ENCODE measurements around the gene B4GALT1.

B4GALT1 gene

GRCh38 chr9:33135470-33135958, 31.6 kb downstream of the B4GALT1 start:
- no peak overlapping the region for H3K4me3 Mint-ChIP-seq
- no peak for DNase-seq
- no peak for TF ChIP-seq CTCF (IDR thresholded peaks at IDR 0.05)
- H3K36me3 Mint-ChIP-seq (ENCODE audit: low read depth): peaks cover 15% of the 10 kb centered on the region
- H3K9me3 Mint-ChIP-seq: no peaks in the 10 kb centered on the region
- no peak overlapping the region for H3K27ac Mint-ChIP-seq
- H3K27me3 Mint-ChIP-seq (ENCODE audit: low read depth, poor library complexity): no peaks in the 10 kb centered on the region
- H3K4me1 Mint-ChIP-seq: peaks cover 78% of the 10 kb centered on the region

DNA sequence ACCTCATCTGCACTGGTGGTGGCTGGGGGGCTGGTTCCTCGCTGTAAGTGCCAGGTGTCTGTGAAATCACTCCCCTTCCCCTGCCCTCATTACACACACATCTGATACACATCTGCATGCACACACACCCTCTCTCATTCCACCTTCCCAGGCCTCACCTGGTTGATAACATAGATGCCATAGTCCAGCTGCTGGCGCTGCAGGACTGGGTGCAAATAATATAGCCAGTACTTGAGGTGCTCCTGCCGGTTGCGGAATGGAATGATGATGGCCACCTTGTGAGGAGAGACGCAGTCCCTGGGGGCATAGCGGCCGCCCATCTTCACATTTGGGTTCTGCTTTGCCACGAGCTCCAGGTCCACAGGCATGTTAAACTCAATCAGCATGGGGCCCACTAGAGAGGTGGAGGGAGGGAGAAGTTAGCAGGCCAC, 32.1 kb downstream of the B4GALT1 start:
- no peak for DNase-seq
- H3K4me1 Mint-ChIP-seq: peaks cover 78% of the 10 kb centered on the region
- H3K36me3 Mint-ChIP-seq (ENCODE audit: low read depth): peaks cover 20% of the 10 kb centered on the region

DNA sequence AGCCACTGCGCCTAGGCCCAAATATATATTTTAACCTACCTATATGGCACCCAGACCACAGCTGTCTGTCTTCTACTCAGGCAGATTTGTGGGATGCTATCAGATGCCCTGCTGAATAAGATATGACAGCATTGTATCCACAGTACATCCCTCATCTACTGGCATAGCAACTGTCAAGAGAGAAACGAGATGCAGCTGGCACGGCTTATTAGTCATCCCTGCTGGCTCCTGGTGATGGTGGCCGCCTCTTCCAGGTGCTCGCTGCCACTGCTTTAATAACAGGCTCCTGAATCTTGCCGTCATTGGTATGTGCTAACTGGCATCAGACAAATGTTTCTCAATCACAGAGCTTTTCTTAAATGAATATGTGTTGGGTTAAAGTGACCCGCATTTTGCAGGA, 34.0 kb downstream of the B4GALT1 start:
- no peak for DNase-seq
- Mint-ChIP-seq H3K4me1 (peaks cover 76% of the 10 kb centered on the region), H3K4me3 (no peak overlapping the region), H3K36me3 (ENCODE audit: low read depth) (peaks cover 29% of the 10 kb centered on the region), H3K27me3 (ENCODE audit: low read depth, poor library complexity) (no peaks in the 10 kb centered on the region), H3K27ac (no peak overlapping the region), H3K9me3 (no peaks in the 10 kb centered on the region)
- TF ChIP-seq CTCF (IDR thresholded peaks at IDR 0.05): no peak

More for the DNA sequence above, 32.1 kb downstream of the B4GALT1 start:
- no peaks in the 10 kb centered on the region for H3K27me3 Mint-ChIP-seq (ENCODE audit: low read depth, poor library complexity)
- H3K27ac Mint-ChIP-seq: no peak overlapping the region
- H3K9me3 Mint-ChIP-seq: no peaks in the 10 kb centered on the region
- no peak overlapping the region for H3K4me3 Mint-ChIP-seq
- TF ChIP-seq CTCF (IDR thresholded peaks at IDR 0.05): no peak

DNA sequence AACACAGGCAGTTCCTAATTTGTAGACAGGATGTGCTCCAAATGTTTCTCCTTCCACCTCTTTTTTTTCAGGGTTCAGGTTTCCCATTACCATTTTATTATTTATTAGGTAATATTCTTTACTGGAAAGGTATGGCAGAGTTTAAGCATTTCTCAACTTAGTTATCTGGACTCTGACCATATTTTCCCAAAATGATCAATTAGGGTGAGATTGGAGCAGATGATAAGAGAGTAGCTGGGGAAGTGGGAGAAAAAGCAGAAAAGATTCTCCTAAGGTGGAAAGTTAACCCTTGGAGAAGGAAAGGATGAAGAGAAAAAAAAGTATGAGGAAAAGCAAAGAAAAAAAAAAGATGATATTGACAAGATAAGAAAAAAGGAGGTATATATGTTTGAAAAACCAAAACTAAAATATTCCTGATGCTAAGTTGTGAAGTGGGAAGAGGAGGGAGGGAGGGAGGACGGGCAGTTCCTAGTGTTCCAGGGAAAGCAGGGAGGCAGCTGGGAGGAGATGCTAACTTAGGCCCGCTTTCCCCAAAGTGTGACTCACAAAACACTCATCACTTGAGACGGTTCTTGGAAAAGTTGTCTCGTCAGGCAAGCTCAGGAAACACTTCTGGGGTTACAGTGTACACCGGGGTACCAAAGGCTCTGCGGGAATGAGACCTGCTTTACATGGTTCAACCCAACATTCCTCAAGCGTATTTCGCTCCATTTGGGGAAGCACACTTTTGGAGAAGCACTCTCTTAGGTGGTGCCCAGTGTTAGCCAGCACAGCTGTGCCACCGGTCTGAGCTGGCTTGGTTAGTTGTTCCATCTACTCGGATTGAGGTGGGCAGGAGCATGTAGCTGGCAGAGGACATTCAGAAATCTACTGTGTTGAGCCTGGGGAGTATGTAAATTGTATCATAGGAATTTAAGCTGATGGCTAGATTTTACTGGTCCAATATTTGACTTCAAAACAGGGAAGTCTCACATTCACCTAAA, 35.1 kb downstream of the B4GALT1 start:
- Mint-ChIP-seq H3K9me3 (no peaks in the 10 kb centered on the region), H3K27ac (peak overlapping the region; percentile 85), H3K4me3 (no peak overlapping the region), H3K4me1 (peaks cover 75% of the 10 kb centered on the region), H3K27me3 (ENCODE audit: low read depth, poor library complexity) (no peaks in the 10 kb centered on the region), H3K36me3 (ENCODE audit: low read depth) (peaks cover 40% of the 10 kb centered on the region)
- DNase-seq: no peak
- TF ChIP-seq CTCF (IDR thresholded peaks at IDR 0.05): no peak

GRCh38 chr9:33130961-33131789, 36.0 kb downstream of the B4GALT1 start:
- peak overlapping the region; percentile 57 for H3K4me3 Mint-ChIP-seq
- no peaks in the 10 kb centered on the region for H3K9me3 Mint-ChIP-seq
- TF ChIP-seq CTCF (IDR thresholded peaks at IDR 0.05): no peak
- H3K4me1 Mint-ChIP-seq: peaks cover 67% of the 10 kb centered on the region
- H3K27ac Mint-ChIP-seq: peak overlapping the region; percentile 85
- no peaks in the 10 kb centered on the region for H3K27me3 Mint-ChIP-seq (ENCODE audit: low read depth, poor library complexity)
- no peak for DNase-seq
- H3K36me3 Mint-ChIP-seq (ENCODE audit: low read depth): peaks cover 40% of the 10 kb centered on the region

All from nephron progenitor cell (in vitro differentiated cells).